Thyroid gland (tissue), 4 donors: Measurements from ENCODE around the gene OTOP3. TPM values are rescaled to one million over a fixed set of nuclear protein-coding genes. Genes with fewer than 3 reads are reported as not detected.

Experiments used
- DNase-seq, 2 donors: peaks; one replicate each; pipeline ENCODE4 v3.0.0-alpha.2; 2019
- H3K27ac ChIP-seq, 3 donors: fragments of 200-600 bp; sonication (generic); 1 replicate in 2 of 3; 2 replicates in 1 of 3; pipeline ENCODE4 v1.5.1; 2016 to 2019; ENCODE audit warnings: mild to moderate bottlenecking in 1 of 3, moderate library complexity in 1 of 3
- H3K27me3 ChIP-seq: fragments of 200-600 bp; sonication (generic); one replicate; pipeline ENCODE4 v1.5.1; 2019
- H3K36me3 ChIP-seq, 2 donors: fragments of 200-600 bp; sonication (generic); one replicate each; pipeline ENCODE4 v1.5.1; 2016 to 2019
- H3K4me1 ChIP-seq, 2 donors: fragments of 200-600 bp; sonication (generic); one replicate each; pipeline ENCODE4 v1.5.1; 2017 to 2019
- H3K4me3 ChIP-seq, 3 donors: fragments of 200-600 bp; sonication (generic); replicated peaks in 1 of 3; 1 replicate in 2 of 3; 2 replicates in 1 of 3; pipeline ENCODE4 v1.5.1; 2016; ENCODE audit warnings: mild to moderate bottlenecking in 1 of 3
- H3K9me3 ChIP-seq: fragments of 200-600 bp; sonication (generic); one replicate; pipeline ENCODE4 v1.5.1; 2017
- CTCF ChIP-seq, 6 experiments: fragments of 200-600 bp in 3 of 6; fragments of 450-650 bp in 3 of 6; sonication (generic) in 3 of 6; IDR thresholded peaks; one replicate each; pipeline ENCODE4 v1.5.1; 2016 to 2019; ENCODE audit warnings: antibody characterized with exemption in 6 of 6, mild to moderate bottlenecking in 2 of 6, inconsistent platforms in 1 of 6, moderate library complexity in 1 of 6
- POLR2A ChIP-seq, 2 donors: fragments of 450-650 bp; IDR thresholded peaks; one replicate each; pipeline ENCODE4 v1.6.1; 2017; ENCODE audit warnings: antibody characterized with exemption in 2 of 2, mild to moderate bottlenecking in 2 of 2, moderate library complexity in 1 of 2
- WGBS, 2 donors: methylation state at CpG; one replicate each; pipeline ENCODE4 v1.1.5; 2017; 5-methylcytosine and 5-hydroxymethylcytosine counted together
- intact Hi-C: fragments of 100-400 bp; cut with DNase I; formaldehyde crosslinking; loops from one replicate; pipeline ENCODE4 v1.15.1; 2023
- total RNA-seq, 4 donors: library from RNA; depleted of rRNA; stranded (reverse); fragments of >200 nt; gene quantifications; one replicate each; pipeline ENCODE4 v1.2.3, GENCODE V29; 2016

The OTOP3 gene
- total RNA-seq, 4 donors from 2014 or later = not detected

GRCh38 chr17:74892974-74893911 is 42.5 kb upstream of the OTOP3 start, which contains the start of gene FADS6:
Gene FADS6 (minus strand): TSS chr17:74893633. CDS start chr17:74893595, 38 bp downstream.
- intact Hi-C loops = no loop called here
- TF ChIP-seq POLR2A (IDR thresholded peaks at IDR 0.05) = no peak
- TF ChIP-seq CTCF (IDR thresholded peaks at IDR 0.05) = no peak
- DNase-seq = no peak
- WGBS, 2 donors = 5 to 8% methylated on average over 16 to 17 of the region's 86 CpGs
- Histone ChIP-seq H3K4me3 (peak within 1 kb of the TSS in 1 of 3 donors; percentile 5), H3K36me3 (no peaks in the 10 kb centered on the region), H3K4me1 (peaks cover 5 to 10% of the 10 kb centered on the region in 2 donors), H3K27me3 (peaks cover 17% of the 10 kb centered on the region), H3K9me3 (no peaks in the 10 kb centered on the region), H3K27ac (no peak within 1 kb of the TSS)

GRCh38 chr17:74893936-74894671 is 41.6 kb upstream of the OTOP3 start:
- intact Hi-C loops = no loop called here
- DNase-seq = no peak
- Histone ChIP-seq H3K27ac (no peak overlapping the region), H3K9me3 (no peaks in the 10 kb centered on the region), H3K27me3 (peaks cover 17% of the 10 kb centered on the region), H3K4me3 (no peak overlapping the region), H3K36me3 (no peaks in the 10 kb centered on the region), H3K4me1 (peaks cover 5 to 10% of the 10 kb centered on the region in 2 donors)
- TF ChIP-seq POLR2A (IDR thresholded peaks at IDR 0.05) (no peak), CTCF (IDR thresholded peaks at IDR 0.05) (no peak)
- WGBS, 2 donors = 47 to 52% methylated on average over 8 to 16 of the region's 22 CpGs

- intact Hi-C loops = no loop called here
- 74 to 80% methylated on average over 11 of the region's 11 CpGs for WGBS, 2 donors
- H3K4me3 ChIP-seq = no peak overlapping the region
- peaks cover under 1 to 4% of the 10 kb centered on the region in 2 donors for H3K4me1 ChIP-seq
- peaks cover 12% of the 10 kb centered on the region for H3K27me3 ChIP-seq
- TF ChIP-seq POLR2A (IDR thresholded peaks at IDR 0.05) (no peak), CTCF (IDR thresholded peaks at IDR 0.05) (no peak)
- no peak for DNase-seq
- H3K9me3 ChIP-seq = no peaks in the 10 kb centered on the region
- H3K27ac ChIP-seq = no peak overlapping the region
- H3K36me3 ChIP-seq = no peaks in the 10 kb centered on the region
Measured at GRCh38 chr17:74898376-74898946, 37.2 kb upstream of the OTOP3 start.

GRCh38 chr17:74900208-74900607 is 35.5 kb upstream of the OTOP3 start:
- intact Hi-C loops = no loop called here

More at GRCh38 chr17:74900208-74900607, 35.5 kb upstream of the OTOP3 start:
- H3K4me3 ChIP-seq = no peak overlapping the region
- no peak overlapping the region for H3K27ac ChIP-seq
- H3K27me3 ChIP-seq = no peaks in the 10 kb centered on the region
- WGBS, 2 donors = 78 to 80% methylated on average over 8 of the region's 8 CpGs
- no peaks in the 10 kb centered on the region for H3K4me1 ChIP-seq
- TF ChIP-seq POLR2A (IDR thresholded peaks at IDR 0.05) = no peak
- TF ChIP-seq CTCF (IDR thresholded peaks at IDR 0.05) = no peak
- H3K36me3 ChIP-seq = no peaks in the 10 kb centered on the region
- no peaks in the 10 kb centered on the region for H3K9me3 ChIP-seq
- DNase-seq = no peak
